DMS153 (cell line): ENCODE results near the gene PYROXD2.
"Not testable (repeated sequence)": the region's sequence is repeated elsewhere in the genome, so short reads cannot be mapped to it uniquely, and the experiment has no call there.

Experiments
- DNase-seq: peaks from one replicate; lab custom pipeline; 2025; lab: John Stamatoyannopoulos, UW

PYROXD2 gene

GRCh38 chr10:98365406-98366061, 49.4 kb downstream of the PYROXD2 start:
- no peak for DNase-seq

GRCh38 chr10:98364432-98365102, 50.4 kb downstream of the PYROXD2 start:
- no peak for DNase-seq

- DNase-seq, result peak; percentile 54
Observed at GRCh38 chr10:98363220-98363619, 51.8 kb downstream of the PYROXD2 start.

GRCh38 chr10:98361131-98362025, 53.6 kb downstream of the PYROXD2 start:
- peak; percentile 85 for DNase-seq

DNA sequence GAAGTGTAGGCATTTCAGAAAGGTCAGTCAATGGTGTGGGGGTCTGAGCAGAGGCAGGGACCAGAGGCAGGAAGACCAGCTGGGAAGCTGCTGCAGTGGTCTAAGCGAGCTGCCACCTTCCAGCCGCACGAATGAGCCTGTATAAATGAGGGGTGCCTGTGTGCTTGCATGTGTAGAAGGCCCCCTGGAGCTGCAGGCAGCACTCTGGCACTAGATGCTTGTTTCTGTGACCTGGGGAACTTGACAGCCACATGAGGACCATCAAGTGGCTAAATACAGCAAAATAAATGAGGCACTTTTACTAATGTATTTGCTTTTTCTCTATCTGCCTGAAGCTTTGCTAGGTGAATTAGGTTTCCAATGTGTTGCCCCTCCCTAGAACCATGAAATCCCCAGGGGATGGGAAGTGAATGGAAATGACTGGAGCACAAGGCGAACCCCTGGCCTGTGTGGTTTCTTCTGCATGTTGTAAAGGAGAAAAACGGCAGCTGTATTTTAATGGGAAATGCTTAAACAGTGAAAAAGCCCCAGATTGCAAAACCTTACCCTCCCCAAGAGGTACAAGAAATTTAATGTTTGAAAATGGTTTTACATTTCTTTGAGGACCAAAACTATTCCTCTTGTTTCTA, 57.7 kb downstream of the PYROXD2 start:
- DNase-seq, result peak; percentile 95

DNA sequence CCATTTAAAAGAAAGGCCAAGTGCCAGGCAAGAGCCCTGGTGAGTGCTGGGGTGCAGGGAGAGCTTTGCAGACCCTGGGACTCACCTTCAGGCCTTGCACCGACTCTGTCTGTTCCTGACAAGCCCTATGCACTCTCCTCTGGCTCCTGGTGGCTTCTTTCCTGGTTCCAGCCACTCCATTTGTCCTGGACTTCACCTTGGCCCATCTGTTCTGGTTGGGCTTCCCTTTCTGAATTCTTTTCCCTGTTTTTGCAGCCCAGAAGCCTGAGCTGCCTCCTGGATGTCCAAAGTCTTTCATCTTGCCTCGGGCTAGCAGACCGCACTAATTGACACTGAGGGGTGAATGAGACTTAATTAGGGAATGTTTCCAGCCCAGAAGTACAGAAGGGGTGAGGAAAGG, 60.5 kb downstream of the PYROXD2 start:
- DNase-seq, result no peak

DNA sequence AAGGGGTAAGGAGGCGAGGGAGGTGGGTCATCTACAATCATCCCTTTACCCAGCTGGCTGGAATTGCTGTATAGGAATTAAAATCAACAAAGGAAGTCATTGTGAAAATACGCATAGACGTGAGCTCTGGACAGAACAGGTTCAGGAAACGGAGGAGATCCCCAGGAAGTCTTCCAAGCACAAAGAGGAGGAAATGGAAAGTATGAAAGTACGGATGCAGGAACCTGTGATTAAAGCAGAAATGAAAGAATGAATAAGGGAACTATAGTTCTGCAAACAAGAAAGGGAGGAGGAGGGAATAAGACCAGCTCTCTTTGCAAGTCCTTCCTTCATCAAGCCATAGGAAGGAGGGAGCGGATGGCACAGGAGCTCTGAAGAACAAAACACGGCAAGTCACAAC, 61.8 kb downstream of the PYROXD2 start:
- DNase-seq, result no peak

GRCh38 chr10:98351831-98352402, 63.1 kb downstream of the PYROXD2 start:
- DNase-seq, result no peak

- DNase-seq, result no peak
Observed at GRCh38 chr10:98349508-98349922, 65.5 kb downstream of the PYROXD2 start.

DNA sequence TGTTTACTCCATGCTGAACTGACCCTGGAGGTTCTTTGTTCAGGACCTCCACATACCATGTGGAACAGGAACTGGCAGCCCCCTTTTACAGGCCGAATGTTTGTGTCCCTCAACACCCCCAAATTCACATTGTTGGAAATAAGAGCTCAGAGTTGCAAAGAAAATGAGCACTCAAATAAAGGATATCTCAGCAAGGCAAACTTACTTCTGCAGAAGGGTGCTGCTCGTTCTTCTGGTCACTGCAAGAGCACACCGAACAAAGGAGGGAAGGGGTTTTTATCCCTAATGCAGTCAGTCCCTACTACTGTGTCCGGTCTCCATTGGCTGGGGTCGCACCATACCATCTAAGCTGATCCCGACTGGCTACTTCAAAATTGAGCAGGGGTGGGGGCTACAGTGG, 68.1 kb downstream of the PYROXD2 start:
- DNase-seq, result no peak

- peak; percentile 66 for DNase-seq
Observed at GRCh38 chr10:98344589-98345038, 70.4 kb downstream of the PYROXD2 start.

DNA sequence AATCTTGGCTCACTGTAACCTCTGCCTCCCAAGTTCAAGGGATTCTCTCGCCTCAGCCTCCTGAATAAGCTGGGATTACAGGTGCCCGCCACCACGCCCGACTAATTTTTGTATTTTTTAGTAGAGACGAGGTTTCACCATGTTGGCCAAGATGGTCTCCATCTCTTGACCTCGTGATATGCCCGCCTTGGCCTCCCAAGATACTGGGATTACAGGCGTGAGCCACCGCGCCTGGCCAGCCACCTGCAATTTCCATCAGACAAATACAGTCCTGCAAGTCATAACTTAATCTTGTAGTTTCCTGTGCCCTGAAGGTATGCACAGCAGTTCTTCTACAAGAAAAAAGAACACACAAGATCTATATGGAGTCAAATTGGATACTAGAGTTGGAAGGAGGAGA, 73.3 kb downstream of the PYROXD2 start:
- DNase-seq, result not testable (repeated sequence)

GRCh38 chr10:98340940-98341310, 74.1 kb downstream of the PYROXD2 start:
- no peak for DNase-seq

DNA sequence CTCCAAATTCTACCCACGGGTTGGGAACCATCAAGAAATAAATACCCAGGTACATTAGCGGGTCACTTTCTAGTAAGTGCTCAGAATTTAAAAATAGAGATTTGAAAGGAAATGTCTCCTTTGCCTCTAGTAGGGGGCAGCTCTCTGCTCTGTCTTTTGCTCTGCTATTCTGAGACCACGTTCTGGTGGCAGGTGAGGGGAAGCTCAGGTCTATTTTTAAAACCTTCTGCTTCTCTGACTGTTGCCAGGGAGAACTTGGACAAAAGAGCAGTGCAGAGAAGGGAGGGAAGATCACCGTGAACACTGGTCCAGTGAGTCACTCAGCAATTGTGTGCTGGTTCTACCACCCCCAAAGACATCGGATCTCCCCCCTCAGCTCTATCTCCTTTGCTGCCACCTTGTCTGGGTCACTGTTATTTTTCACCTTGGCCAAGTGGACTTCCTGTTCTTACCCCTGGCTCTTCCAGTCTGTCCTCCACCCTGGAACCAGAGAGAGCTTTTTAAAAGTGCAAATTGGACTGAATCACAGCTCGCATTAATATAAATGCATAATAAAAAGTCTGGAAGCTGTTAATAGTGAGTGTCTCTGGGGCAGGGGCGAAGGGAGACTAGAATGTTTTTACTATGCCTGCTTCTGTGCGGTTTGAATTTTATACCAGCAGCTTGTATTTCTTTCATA, 74.6 kb downstream of the PYROXD2 start:
- DNase-seq, result peak; percentile 39

DNA sequence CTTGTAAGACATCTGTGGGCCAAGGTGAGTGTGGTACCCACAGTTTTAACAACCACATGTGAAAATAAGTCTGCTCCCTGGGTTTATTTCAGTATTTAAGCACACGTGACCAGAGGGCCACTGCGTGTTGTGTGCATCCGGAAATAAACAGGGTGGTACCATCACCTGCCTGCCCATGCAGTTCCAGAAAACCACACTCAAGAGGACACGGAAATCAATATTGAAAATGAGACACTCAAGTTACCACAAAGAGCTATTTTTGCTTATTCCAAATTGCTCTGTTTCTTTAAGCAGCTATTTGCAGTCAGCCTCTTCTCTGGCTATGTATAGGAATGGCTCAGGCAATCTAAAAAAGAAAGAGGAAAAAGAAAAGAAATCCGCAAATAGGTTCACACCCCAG, 75.2 kb downstream of the PYROXD2 start:
- DNase-seq, result peak; percentile 81

GRCh38 chr10:98338896-98339295, 76.1 kb downstream of the PYROXD2 start:
- DNase-seq, result no peak

DNA sequence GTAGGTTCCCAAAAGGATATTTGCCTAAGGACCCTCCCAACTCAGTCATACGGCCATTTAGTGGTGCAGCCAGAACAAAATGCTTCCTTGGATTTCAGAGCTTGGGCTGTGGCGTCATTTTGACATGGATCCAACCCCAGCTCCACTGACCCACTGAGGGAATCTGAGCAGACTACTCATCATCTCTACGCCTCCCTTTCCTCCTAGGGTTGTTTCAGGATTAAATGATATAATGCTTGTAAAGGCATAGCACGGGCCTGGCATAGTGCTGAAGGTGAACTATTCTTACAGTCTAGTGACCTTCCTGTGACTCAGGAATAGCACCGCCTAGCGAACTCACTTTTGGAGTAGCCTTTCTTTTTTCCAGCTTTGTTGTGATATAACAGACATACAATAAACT, 76.7 kb downstream of the PYROXD2 start:
- no peak for DNase-seq

- DNase-seq, result no peak
Observed at GRCh38 chr10:98337484-98337883, 77.5 kb downstream of the PYROXD2 start.
